PC-3 (cell line): ENCODE results near the gene CAPN7.

Experiments used
- EZH2 ChIP-seq: fragments of 300-600 bp; sonication (generic); IDR thresholded peaks from one replicate; pipeline ENCODE4 v1.6.1; 2017; ENCODE audit warnings: antibody characterized with exemption, mild to moderate bottlenecking, low read length; ENCODE audit not compliant: unreplicated experiment
- TF ChIP-seq, protein P1 (sequence below): fragments of 300-600 bp; sonication (generic); conservative IDR thresholded peaks from 2 replicates; pipeline ENCODE4 v1.5.1; 2017; ENCODE audit warnings: antibody characterized with exemption, low read depth, mild to moderate bottlenecking, low read length

DNA sequence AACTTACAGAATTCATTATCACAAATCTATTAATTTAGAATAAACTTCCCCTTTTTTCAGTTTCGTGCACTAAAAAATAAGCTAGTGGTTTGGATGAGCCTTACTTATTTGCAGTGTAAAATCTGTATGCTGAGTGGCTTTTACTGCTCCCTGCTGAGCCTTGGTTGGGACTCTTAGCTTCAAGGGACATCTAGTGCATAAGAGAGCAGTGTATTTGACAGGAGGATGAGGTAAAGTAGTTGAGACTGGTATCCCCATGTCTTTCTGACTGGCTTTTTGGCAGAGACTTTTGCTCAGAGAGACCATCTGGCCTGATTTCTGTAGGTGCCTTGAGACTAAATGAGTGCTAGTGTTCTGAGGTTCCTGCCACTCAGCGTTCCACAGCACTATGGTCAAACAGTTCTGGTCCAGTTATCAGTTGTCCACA lies 11.8 kb downstream of the CAPN7 start:
- TF ChIP-seq, protein P1, sequence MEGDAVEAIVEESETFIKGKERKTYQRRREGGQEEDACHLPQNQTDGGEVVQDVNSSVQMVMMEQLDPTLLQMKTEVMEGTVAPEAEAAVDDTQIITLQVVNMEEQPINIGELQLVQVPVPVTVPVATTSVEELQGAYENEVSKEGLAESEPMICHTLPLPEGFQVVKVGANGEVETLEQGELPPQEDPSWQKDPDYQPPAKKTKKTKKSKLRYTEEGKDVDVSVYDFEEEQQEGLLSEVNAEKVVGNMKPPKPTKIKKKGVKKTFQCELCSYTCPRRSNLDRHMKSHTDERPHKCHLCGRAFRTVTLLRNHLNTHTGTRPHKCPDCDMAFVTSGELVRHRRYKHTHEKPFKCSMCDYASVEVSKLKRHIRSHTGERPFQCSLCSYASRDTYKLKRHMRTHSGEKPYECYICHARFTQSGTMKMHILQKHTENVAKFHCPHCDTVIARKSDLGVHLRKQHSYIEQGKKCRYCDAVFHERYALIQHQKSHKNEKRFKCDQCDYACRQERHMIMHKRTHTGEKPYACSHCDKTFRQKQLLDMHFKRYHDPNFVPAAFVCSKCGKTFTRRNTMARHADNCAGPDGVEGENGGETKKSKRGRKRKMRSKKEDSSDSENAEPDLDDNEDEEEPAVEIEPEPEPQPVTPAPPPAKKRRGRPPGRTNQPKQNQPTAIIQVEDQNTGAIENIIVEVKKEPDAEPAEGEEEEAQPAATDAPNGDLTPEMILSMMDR, result no peak
- TF ChIP-seq EZH2, result no peak
